ENCODE data around the gene PTCD3.

- TF ChIP-seq CTCF (conservative IDR thresholded peaks at IDR 0.05 in 1 of 2, IDR thresholded peaks at IDR 0.05 in 1 of 2; ENCODE audit: low read depth in 1 of 2, low read length in 2 of 2) (no peak), EZH2 (IDR thresholded peaks at IDR 0.05; ENCODE audit: low read length, missing control alignments) (no peak)
Measured at GRCh38 chr2:86094229-86094628, 11.8 kb upstream of the PTCD3 start.
